Ecto neural progenitor cell (in vitro differentiated cells): ENCODE results near the gene YRDC.

Experiments
- DNase-seq: peaks from one replicate; pipeline ENCODE4 v3.0.0-alpha.2; 2018; ENCODE audit warnings: low spot score

Gene YRDC

GRCh38 chr1:37807555-37808368 lies at the start of gene YRDC, which contains the start of gene C1orf122:
Gene YRDC, minus strand, starts transcription at chr1:37808208. Its CDS starts 28 bp downstream, at chr1:37808180.
Gene C1orf122, plus strand, starts transcription at chr1:37807790. Its CDS starts 615 bp downstream, at chr1:37808405.
- peak; percentile 96 for DNase-seq

- no peak for DNase-seq
These were observed 46.4 kb upstream of the YRDC start for GRCh38 chr1:37854406-37854805.

GRCh38 chr1:37853157-37853556 lies 45.1 kb upstream of the YRDC start:
- DNase-seq, result no peak

GRCh38 chr1:37851782-37852210 lies 43.8 kb upstream of the YRDC start:
- no peak for DNase-seq

- no peak for DNase-seq
These were observed 43.3 kb upstream of the YRDC start for GRCh38 chr1:37851262-37851661.

- no peak for DNase-seq
These were observed 42.4 kb upstream of the YRDC start for GRCh38 chr1:37850352-37850955.

- DNase-seq, result no peak
These were observed 41.5 kb upstream of the YRDC start for GRCh38 chr1:37849480-37849879.

- DNase-seq, result no peak
These were observed 38.8 kb upstream of the YRDC start for GRCh38 chr1:37846647-37847339.

GRCh38 chr1:37845786-37846185 lies 37.8 kb upstream of the YRDC start:
- DNase-seq, result no peak

- DNase-seq, result no peak
These were observed 37.1 kb upstream of the YRDC start for GRCh38 chr1:37845049-37845646.

- DNase-seq, result no peak
These were observed 36.5 kb upstream of the YRDC start for GRCh38 chr1:37844536-37844935.

- DNase-seq, result no peak
These were observed 33.6 kb upstream of the YRDC start for GRCh38 chr1:37841652-37842051.

GRCh38 chr1:37840711-37841110 lies 32.7 kb upstream of the YRDC start:
- no peak for DNase-seq

- DNase-seq, result no peak
These were observed 31.7 kb upstream of the YRDC start for GRCh38 chr1:37839676-37840075.

GRCh38 chr1:37836788-37837187 lies 28.8 kb upstream of the YRDC start:
- DNase-seq, result no peak

- no peak for DNase-seq
These were observed 23.8 kb upstream of the YRDC start for GRCh38 chr1:37831809-37832208.

- no peak for DNase-seq
These were observed 23.1 kb upstream of the YRDC start for GRCh38 chr1:37831109-37831508.

- no peak for DNase-seq
These were observed 20.5 kb upstream of the YRDC start for GRCh38 chr1:37828410-37829074.

GRCh38 chr1:37825506-37825905 lies 17.5 kb upstream of the YRDC start:
- DNase-seq, result no peak

- DNase-seq, result no peak
These were observed 16.0 kb upstream of the YRDC start for GRCh38 chr1:37824001-37824400.

- no peak for DNase-seq
These were observed 15.2 kb upstream of the YRDC start for GRCh38 chr1:37822906-37823815.
